LoVo (cell line): ENCODE data around the gene RGS3.

Experiments used
- DNase-seq: peaks from one replicate; pipeline ENCODE4 v3.0.0-alpha.2; 2016; ENCODE audit warnings: low spot score

RGS3 gene

GRCh38 chr9:113530022-113530635 lies 66.6 kb downstream of the RGS3 start:
- DNase-seq: no peak

- DNase-seq: no peak
Observed at GRCh38 chr9:113530942-113531341, 67.4 kb downstream of the RGS3 start.

- no peak for DNase-seq
Observed at GRCh38 chr9:113531919-113532808, 68.6 kb downstream of the RGS3 start.

- DNase-seq: no peak
Observed at GRCh38 chr9:113532809-113533190, 69.3 kb downstream of the RGS3 start.

- DNase-seq: no peak
Observed at GRCh38 chr9:113533335-113534225, 70.1 kb downstream of the RGS3 start.

- no peak for DNase-seq
Observed at GRCh38 chr9:113535756-113536155, 72.2 kb downstream of the RGS3 start.

- DNase-seq: no peak
Observed at GRCh38 chr9:113536166-113536482, 72.6 kb downstream of the RGS3 start.

GRCh38 chr9:113536483-113537228 lies 73.1 kb downstream of the RGS3 start:
- no peak for DNase-seq

GRCh38 chr9:113537229-113537810 lies 73.8 kb downstream of the RGS3 start:
- no peak for DNase-seq

- no peak for DNase-seq
Observed at GRCh38 chr9:113538131-113538530, 74.6 kb downstream of the RGS3 start.

GRCh38 chr9:113538701-113539430 lies 75.3 kb downstream of the RGS3 start:
- no peak for DNase-seq

GRCh38 chr9:113540466-113540865 lies 76.9 kb downstream of the RGS3 start:
- no peak for DNase-seq

GRCh38 chr9:113541019-113541900 lies 77.7 kb downstream of the RGS3 start:
- DNase-seq: no peak

- DNase-seq: no peak
Observed at GRCh38 chr9:113542006-113542405, 78.5 kb downstream of the RGS3 start.

- DNase-seq: no peak
Observed at GRCh38 chr9:113542741-113543140, 79.2 kb downstream of the RGS3 start.

- no peak for DNase-seq
Observed at GRCh38 chr9:113543296-113543981, 79.9 kb downstream of the RGS3 start.

GRCh38 chr9:113543982-113544303 lies 80.4 kb downstream of the RGS3 start:
- DNase-seq: no peak

- DNase-seq: no peak
Observed at GRCh38 chr9:113545068-113545467, 81.5 kb downstream of the RGS3 start.

GRCh38 chr9:113546566-113546965 lies 83.0 kb downstream of the RGS3 start:
- DNase-seq: no peak
